GM20000 (cell line): ENCODE results near the gene CAMTA1.

ENCODE experiments used
- DNase-seq: peaks from one replicate; pipeline ENCODE4 v3.0.0; 2012; ENCODE audit warnings: low spot score
- TF ChIP-seq, protein P1 (sequence below): IDR thresholded peaks from 2 replicates; pipeline ENCODE4 v1.5.1; 2012; ENCODE audit warnings: mild to moderate bottlenecking, control low read depth; ENCODE audit errors: extremely low read depth, missing control alignments

Gene CAMTA1

DNA sequence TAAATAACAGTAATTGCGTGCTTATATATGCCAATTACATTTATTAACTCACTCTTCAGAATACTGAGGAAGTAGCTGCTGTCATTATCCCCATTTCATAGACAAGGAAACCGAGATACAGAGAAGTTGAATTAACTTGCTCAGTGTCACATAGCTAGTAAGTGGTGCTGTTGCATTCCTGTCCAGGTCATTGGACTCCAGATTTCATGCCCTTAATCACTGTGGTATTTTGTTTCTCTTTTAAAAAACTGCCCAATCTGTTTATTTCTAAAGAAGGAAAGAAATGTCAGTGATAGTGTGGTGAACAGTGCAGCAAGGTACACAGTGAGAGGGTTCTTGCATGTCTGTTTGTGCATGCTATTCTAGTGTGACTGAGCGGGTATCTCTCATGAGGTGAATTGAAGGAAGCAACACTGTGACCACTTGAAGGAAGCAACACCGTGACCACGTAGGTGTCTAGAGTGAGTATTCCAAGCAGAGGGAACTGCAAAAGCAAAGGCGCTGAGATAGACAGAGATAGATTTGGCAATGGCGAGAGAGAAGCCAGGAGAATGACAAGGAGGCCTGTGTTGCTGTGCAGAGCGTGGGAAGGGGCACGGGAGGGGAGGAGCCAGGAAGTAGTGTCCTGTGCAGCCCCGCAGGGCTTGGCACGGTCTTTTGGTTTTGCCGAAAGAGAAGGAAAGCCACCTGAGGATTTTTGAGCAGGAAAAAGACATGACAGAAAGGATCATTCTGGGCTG, 95.9 kb downstream of the CAMTA1 start:
- TF ChIP-seq, protein P1, sequence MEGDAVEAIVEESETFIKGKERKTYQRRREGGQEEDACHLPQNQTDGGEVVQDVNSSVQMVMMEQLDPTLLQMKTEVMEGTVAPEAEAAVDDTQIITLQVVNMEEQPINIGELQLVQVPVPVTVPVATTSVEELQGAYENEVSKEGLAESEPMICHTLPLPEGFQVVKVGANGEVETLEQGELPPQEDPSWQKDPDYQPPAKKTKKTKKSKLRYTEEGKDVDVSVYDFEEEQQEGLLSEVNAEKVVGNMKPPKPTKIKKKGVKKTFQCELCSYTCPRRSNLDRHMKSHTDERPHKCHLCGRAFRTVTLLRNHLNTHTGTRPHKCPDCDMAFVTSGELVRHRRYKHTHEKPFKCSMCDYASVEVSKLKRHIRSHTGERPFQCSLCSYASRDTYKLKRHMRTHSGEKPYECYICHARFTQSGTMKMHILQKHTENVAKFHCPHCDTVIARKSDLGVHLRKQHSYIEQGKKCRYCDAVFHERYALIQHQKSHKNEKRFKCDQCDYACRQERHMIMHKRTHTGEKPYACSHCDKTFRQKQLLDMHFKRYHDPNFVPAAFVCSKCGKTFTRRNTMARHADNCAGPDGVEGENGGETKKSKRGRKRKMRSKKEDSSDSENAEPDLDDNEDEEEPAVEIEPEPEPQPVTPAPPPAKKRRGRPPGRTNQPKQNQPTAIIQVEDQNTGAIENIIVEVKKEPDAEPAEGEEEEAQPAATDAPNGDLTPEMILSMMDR, result no peak
- no peak for DNase-seq

DNA sequence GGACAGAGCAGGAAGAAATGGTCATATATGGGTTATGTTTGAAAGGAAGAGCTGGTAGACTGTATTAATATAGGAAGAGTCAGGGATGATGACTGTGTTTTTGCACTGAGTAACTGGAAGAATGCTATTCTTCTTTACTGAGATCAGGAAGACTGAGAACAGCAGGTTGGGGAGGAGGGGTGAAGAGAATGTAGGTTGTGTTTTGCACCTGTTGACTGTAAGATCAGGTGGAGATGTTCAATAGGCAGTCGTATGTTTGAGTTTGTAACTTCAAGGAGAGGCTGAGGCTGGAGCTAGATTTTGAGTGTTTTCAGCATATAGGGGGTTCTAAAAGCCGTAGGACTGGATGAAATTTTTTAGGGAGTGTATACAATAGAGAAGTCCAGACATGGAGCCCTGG, 97.2 kb downstream of the CAMTA1 start:
- no peak for DNase-seq
- TF ChIP-seq, protein P1, result no peak

DNA sequence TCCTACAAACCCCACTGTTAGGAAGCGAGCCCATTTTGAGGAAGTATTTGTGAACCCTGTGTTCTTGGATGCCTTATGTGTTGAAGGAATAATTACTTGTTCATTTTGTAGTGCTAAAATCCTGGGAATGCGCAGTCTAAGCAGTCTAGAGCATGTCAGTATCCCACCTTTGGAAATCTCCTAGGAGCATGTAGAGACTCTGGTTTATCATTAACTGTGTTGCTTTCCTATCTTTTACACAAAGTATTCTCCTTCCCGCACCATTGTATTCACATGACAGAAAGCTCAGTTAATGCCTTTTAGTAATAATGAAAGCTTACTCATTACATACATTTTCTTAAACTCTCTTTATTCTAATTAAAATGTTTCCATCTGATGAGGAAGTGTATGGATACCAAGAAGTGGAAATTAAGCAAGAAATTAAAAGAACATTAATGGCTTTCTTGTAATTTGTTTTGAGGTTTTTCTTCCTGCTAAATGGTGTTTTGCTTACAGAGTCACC, 99.4 kb downstream of the CAMTA1 start:
- TF ChIP-seq, protein P1, result no peak

DNA sequence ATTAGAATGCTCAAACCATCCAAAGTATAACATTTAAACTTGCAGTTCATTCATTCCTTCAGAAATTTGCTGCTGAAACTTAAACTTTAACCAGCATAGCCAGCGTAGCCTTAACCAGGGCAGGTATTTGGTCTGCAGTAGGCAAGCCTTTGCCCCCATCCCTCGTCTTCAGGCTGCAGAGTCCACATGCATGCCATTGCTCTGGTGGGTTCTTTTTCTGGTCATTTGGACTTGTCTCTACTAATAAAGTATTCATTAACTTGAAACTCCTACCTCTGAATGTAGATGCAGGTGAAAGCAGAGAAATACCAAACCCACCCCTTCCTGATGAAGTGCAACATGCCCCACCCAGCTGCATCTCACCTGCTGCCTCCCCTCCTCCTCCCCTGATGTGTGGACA, 100.2 kb downstream of the CAMTA1 start:
- no peak for DNase-seq
- TF ChIP-seq, protein P1, result no peak

More for the DNA sequence above, 99.4 kb downstream of the CAMTA1 start:
- DNase-seq, result no peak

DNA sequence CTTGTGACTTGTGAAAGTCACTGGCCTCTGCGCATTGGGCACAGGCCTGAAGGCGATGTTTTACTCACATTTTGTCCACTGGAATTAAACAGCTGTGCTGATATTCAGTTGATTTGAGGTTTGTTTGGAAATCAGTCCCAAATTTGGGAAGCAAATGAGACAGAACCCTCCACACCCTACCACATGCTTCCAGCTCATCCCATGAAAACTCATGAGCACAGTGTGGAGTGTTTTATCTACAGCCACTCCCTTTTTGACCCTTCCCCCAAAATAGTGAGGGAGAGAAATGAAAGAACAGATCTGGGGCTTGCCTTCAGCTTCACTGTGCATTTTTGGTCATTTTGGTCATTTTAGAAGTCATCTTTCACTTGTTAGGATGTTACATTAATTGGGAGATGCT, 101.3 kb downstream of the CAMTA1 start:
- TF ChIP-seq, protein P1, result no peak

DNA sequence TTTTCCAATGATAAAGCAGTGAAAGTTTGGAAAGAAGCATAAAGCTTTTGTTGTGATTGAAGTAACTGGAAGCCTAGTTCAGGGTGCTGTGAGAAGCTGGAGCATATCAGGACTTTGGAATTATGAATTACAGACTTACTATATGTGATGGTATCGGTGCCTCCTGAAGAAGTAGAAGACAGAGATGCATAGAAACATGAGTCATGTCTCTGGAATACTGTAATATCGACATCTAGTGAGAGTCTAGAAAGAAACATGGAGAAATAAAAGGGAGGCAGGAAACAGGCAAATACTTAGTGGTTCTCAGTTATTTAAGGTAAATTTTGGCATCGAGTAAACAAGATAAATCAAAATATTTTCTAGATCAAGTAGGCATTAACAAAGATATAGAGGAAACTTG, 103.0 kb downstream of the CAMTA1 start:
- TF ChIP-seq, protein P1, result no peak

More for the DNA sequence above, 101.3 kb downstream of the CAMTA1 start:
- no peak for DNase-seq

DNA sequence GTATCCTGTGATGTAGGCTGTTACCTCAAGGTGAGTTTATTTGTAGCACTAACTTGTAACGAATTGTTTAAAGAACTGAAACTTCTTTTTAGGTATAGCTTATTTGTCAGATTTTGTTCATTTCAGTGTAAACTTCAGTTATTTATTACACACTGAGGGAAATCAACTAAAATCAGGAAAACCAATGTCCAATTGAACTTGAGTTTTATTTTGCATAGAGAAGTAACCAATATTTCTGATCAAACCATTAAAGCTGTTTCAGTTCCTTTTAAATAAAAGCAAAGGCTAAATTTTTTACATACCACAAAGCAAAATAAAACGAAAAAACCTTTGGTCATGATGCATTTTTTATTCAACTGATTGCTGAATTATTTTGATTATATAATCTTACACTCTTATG, 103.6 kb downstream of the CAMTA1 start:
- TF ChIP-seq, protein P1, result no peak
- DNase-seq, result no peak

More for the DNA sequence above, 103.0 kb downstream of the CAMTA1 start:
- DNase-seq, result no peak
